ENCODE measurements around the gene CCDC40. TPM values are rescaled to one million over a fixed set of nuclear protein-coding genes. Genes with fewer than 3 reads are reported as not detected.

The CCDC40 gene
- total RNA-seq, 4 donors from 2014 or later = 2.8 to 54.5 (median 7.8) TPM

DNA sequence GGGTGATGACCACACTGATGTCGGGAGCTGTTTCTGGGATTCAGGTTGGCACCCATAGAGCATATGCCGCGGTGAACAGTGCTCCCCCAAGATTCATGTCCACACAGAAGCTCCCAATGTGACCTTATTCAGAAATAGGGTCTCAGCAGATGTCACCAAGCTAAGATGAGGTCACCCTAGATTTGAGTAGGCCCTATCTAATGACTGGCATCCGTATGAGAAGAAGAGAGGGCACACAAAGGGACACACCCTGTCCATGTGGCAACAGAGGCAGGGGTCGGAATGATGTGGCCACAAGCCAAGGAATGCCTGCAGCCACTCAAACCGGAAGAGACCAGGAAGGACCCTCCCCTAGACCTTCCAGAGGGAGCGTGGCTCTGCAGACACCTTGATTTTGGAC, 36.3 kb upstream of the CCDC40 start:
- no peak for DNase-seq
- no peaks in the 10 kb centered on the region for H3K9me3 ChIP-seq
- H3K27ac ChIP-seq = no peak overlapping the region
- no peaks in the 10 kb centered on the region for H3K36me3 ChIP-seq
- peaks cover 0 to 9% (median 2%) of the 10 kb centered on the region in 4 donors for H3K4me1 ChIP-seq
- no peaks in the 10 kb centered on the region for H3K27me3 ChIP-seq
- no peak overlapping the region for H3K4me3 ChIP-seq
- TF ChIP-seq, protein P1, sequence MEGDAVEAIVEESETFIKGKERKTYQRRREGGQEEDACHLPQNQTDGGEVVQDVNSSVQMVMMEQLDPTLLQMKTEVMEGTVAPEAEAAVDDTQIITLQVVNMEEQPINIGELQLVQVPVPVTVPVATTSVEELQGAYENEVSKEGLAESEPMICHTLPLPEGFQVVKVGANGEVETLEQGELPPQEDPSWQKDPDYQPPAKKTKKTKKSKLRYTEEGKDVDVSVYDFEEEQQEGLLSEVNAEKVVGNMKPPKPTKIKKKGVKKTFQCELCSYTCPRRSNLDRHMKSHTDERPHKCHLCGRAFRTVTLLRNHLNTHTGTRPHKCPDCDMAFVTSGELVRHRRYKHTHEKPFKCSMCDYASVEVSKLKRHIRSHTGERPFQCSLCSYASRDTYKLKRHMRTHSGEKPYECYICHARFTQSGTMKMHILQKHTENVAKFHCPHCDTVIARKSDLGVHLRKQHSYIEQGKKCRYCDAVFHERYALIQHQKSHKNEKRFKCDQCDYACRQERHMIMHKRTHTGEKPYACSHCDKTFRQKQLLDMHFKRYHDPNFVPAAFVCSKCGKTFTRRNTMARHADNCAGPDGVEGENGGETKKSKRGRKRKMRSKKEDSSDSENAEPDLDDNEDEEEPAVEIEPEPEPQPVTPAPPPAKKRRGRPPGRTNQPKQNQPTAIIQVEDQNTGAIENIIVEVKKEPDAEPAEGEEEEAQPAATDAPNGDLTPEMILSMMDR (IDR thresholded peaks at IDR 0.05) = no peak
- no peak for TF ChIP-seq POLR2A (IDR thresholded peaks at IDR 0.05)

DNA sequence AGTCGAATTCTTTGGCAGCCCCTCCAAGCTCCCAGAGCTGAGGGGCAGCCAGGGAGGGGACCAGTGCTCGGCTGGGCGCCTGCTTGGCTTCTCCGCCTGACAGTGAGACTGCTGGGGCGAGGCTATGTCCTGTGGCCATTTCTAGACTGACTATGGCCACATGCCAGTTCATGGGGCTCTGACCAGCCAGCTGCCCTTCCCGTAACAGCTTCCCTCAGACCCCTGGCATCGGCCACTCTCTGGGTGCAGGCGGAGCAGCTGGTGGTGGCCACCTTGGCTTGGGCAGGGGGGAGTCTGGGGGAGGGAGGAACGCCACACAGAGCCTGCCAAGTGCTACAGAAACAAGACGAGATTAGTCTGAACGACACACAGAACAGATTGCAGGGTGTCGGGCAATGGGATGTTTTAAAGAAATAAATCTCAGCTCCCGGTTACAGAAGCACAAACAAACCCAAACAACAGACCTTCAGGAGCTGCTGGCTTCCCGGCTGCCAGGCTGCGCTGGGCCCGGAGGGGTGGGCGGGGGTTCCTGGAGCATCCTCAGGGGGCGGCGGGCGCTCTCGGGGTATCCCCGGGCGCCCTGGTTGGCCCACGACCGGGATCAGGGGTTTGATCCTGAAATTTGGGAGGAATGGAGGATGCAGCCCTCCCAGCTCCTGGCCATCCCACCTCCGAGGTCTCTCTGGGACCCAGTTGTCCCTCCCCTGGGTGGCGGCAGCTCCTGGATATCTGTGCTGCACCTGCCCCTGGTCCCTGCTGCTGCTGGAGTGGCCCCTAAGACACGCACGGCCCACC, 35.3 kb upstream of the CCDC40 start:
- no peak for DNase-seq
- H3K27ac ChIP-seq = no peak overlapping the region
- no peaks in the 10 kb centered on the region for H3K9me3 ChIP-seq
- H3K36me3 ChIP-seq = no peaks in the 10 kb centered on the region
- H3K27me3 ChIP-seq = no peaks in the 10 kb centered on the region
- TF ChIP-seq, protein P1 (IDR thresholded peaks at IDR 0.05) = no peak
- no peak for TF ChIP-seq POLR2A (IDR thresholded peaks at IDR 0.05)
- peaks cover 0 to 17% (median 2%) of the 10 kb centered on the region in 4 donors for H3K4me1 ChIP-seq
- no peak overlapping the region for H3K4me3 ChIP-seq

DNA sequence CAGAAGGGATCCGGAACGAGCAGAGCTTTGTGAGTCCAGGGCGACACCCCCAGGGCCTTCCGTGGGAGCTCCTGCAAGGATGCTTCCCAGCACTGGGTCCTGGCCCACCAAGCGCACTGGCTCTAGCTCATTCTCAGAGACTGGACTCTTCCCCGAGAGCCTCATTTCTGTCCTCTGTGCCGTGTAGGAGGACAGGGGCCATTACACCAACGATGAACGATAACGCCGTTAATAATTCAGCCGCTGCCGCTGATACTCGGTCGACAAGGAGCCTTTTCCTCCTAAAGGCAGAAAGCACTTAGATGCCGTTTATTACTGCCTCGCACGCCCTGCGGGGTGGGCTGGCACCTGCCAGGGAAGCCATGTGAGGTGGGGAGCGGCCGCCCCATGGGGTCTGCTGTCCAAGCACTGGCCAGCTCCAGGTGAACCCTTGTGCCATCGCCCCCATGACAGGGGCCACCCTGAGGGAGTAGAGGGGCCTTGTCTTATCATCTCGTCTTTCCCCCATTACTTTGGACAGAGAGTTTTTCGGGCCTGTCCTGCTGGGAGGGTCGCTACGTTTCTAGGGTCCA, 34.3 kb upstream of the CCDC40 start:
- H3K27me3 ChIP-seq = no peaks in the 10 kb centered on the region
- H3K9me3 ChIP-seq = no peaks in the 10 kb centered on the region
- H3K36me3 ChIP-seq = no peaks in the 10 kb centered on the region
- no peak overlapping the region for H3K27ac ChIP-seq
- no peak overlapping the region for H3K4me3 ChIP-seq
- H3K4me1 ChIP-seq = peaks cover 0 to 17% (median 2%) of the 10 kb centered on the region in 4 donors
- DNase-seq = no peak
- TF ChIP-seq, protein P1 (IDR thresholded peaks at IDR 0.05) = no peak
- TF ChIP-seq POLR2A (IDR thresholded peaks at IDR 0.05) = no peak

DNA sequence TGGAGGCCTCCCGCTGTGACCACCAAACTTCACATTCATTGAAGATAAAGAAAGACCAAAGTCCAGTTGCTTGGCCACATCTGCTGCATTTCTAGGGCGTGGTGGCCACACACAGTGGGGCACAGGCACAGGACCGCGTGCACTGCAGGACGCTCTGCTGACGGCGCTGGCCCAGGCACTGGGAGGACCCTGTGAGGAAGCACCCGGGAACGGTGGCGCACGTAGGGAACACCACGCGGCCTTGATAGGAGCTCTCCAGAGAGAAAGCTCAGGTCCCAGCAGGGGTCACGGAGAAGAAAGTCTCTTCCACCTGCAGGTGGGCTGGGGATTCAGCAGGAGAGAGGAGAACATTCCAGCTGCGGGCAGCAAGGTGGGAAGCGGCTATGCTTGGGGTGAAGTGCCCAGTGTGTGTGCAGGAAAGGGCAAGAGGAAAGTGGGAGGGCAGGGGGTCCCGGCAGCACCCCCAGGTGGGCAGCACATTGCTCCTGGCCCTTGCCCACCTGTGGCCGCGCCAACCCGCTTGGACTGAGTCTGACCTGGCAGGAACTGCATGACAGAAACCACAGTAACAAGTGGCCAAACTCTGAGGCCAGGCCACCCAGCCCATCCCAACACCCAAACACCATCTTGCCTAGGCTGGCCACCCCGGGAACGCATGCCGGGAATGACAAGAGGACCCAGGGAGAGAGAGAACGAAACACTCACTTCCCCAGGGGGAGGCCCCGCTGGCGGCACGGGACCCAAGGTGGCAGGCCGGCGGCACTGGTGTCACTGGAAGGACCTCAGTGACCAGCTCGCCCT, 33.6 kb upstream of the CCDC40 start:
- no peak overlapping the region for H3K27ac ChIP-seq
- H3K36me3 ChIP-seq = no peaks in the 10 kb centered on the region
- no peak overlapping the region for H3K4me3 ChIP-seq
- H3K27me3 ChIP-seq = no peaks in the 10 kb centered on the region
- DNase-seq = peak in 1 of 3 donors; percentile 58
- H3K9me3 ChIP-seq = no peaks in the 10 kb centered on the region
- no peak for TF ChIP-seq POLR2A (IDR thresholded peaks at IDR 0.05)
- TF ChIP-seq, protein P1 (IDR thresholded peaks at IDR 0.05) = no peak
- H3K4me1 ChIP-seq = peaks cover 0 to 17% (median 0%) of the 10 kb centered on the region in 4 donors

DNA sequence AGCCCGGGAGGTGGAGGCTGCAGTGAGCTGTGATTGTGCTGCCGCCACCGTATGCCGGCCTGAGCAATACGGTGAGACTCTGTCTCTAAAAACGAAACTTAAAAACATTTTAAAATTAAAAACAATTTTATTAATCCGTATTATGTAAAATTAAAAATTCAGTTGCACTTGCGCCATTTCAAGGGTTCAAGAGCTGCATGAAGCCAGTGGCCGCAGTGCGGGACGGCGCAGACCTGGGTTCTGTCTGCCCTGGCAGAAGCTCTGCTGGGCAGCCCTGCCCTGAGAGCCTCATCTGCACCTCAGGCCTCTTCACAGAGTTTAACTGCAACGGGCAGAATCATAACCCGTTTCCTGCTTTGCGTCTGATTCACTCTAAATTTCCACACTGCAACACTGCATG, 32.5 kb upstream of the CCDC40 start:
- Histone ChIP-seq H3K4me3 (no peak overlapping the region), H3K9me3 (no peaks in the 10 kb centered on the region), H3K27ac (no peak overlapping the region), H3K4me1 (peaks cover 0 to 22% (median 2%) of the 10 kb centered on the region in 4 donors), H3K27me3 (no peaks in the 10 kb centered on the region), H3K36me3 (no peaks in the 10 kb centered on the region)
- TF ChIP-seq, protein P1 (IDR thresholded peaks at IDR 0.05) = no peak
- no peak for TF ChIP-seq POLR2A (IDR thresholded peaks at IDR 0.05)
- no peak for DNase-seq

Measured in Peyer's patch (tissue), 4 donors.